Activated CD8-positive, alpha-beta memory T cell treated with anti-CD3 and anti-CD28 coated beads for 1 hour (primary cell): ENCODE measurements around the gene PDE6B.

ENCODE experiments used
- DNase-seq, 2 donors: peaks; one replicate each; pipeline ENCODE4 v3.0.0-alpha.2; 2020; ENCODE audit warnings: low read depth in 1 of 2; ENCODE audit errors: extremely low read depth in 1 of 2

PDE6B gene

GRCh38 chr4:622071-622995, 3.0 kb upstream of the PDE6B start:
- no peak for DNase-seq

- DNase-seq: no peak
Observed at GRCh38 chr4:622996-623913, 2.1 kb upstream of the PDE6B start.

DNA sequence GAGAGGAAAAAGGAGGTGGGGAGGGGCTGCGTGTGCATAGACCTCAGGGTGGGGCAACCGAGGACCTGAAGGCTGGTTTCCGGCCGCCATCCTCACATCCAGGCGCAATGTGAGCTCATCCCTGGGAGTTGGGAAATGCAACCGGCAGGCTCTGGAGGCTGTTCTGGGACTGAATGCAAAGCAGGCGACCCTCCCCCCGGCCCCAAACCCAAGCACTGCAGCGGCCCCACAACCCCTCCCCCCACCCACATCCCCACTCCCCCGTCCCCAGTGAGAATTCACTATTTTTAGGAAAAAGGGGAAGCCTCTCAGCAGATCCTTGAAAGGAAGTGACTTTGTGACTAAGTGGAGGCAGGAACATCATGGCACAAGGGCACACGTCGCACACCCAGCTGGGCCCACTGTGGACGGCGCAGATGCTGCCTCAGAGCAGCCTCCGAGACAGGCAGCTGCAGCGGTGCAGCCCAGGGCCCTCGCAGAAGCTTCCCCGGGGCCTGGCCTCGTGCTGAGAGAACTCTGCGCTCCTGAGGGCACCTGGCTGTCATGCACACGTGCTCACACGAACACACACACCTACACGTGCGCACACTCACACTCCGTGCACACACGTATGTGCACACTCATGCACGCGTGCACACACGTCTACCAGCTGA, 1.3 kb upstream of the PDE6B start:
- DNase-seq: no peak

GRCh38 chr4:625631-626161, 323 bp downstream of the PDE6B start:
- DNase-seq: no peak

GRCh38 chr4:626201-627091, 1.1 kb downstream of the PDE6B start:
- no peak for DNase-seq

- no peak for DNase-seq
Observed at GRCh38 chr4:627347-628125, 2.2 kb downstream of the PDE6B start.

GRCh38 chr4:628311-628741, 3.0 kb downstream of the PDE6B start:
- DNase-seq: no peak

GRCh38 chr4:628821-629635, 3.7 kb downstream of the PDE6B start:
- no peak for DNase-seq

DNA sequence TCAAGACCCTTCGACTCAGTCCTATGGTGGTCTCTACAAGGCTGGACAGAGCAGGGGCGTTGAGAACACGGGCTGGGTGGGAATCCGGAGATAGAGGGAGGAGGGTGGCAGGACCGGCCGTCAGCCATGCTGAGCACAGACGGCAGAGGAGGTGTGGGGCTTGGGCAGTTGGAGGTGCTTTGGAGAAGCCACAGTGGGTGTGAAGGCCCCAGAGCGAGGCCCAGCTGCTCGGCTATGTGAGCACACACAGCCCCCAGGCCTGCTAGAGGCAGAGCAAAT, 4.2 kb downstream of the PDE6B start:
- no peak for DNase-seq

GRCh38 chr4:629915-630641, 4.7 kb downstream of the PDE6B start:
- DNase-seq: no peak

GRCh38 chr4:630656-631055, 5.3 kb downstream of the PDE6B start:
- no peak for DNase-seq

DNA sequence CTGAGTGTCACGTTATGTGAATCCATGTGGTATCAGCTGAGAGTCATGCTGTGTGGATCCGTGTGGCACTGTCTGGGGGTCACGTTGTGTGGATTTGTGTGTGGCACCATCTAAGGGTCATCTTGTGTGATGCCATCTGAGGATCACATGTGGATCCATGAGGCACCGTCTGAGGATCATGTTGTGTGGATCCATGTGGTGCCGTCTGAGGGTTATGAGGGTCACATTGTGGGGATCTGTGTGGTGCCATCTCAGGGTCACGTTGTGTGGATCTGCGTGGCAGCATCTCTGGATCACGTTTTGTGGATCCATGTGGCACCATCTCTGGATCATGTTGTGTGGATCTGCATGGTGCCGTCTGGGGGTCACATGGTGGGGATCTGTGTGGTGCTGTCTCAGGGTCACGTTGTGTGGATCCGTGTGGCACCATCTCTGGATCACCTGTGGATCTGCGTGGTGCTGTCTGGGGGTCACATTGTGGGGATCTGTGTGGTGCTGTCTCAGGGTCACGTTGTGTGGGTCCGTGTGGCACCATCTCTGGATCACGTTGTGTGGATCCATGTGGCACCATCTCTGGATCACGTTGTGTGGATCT, 6.9 kb downstream of the PDE6B start:
- no peak for DNase-seq

GRCh38 chr4:632926-633325, 7.6 kb downstream of the PDE6B start:
- DNase-seq: no peak

- DNase-seq: no peak
Observed at GRCh38 chr4:633406-633805, 8.0 kb downstream of the PDE6B start.

DNA sequence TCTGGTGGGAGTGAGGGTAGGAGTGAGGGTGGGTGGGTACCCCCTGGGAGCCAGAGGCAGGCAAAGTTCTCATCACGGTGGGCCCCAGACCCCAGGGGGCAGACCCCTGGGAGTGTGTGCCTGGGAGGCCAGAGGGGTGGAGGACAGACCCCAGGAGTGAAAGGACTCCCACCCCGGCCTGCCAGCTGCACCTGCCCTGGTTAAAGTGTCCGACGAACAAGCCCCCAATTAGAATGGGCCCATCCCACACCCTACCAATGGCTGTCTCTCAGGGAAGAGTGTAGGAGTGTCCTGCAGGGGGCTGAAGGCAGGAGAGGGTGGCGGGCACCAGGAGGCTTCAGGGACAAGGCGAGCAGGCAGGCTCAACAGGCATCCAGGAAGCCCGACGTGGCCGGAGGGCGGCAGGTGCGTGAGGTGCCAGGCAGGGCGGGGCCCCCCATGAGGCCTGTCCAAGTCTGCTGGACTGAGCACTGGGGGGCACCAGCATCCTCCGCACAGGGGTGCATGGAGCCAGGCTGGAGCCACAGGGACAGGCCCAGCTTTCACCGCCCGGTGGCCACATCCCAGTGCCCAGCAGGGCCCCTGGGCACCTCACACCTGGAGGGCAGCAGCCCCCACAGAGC, 8.7 kb downstream of the PDE6B start:
- DNase-seq: no peak

DNA sequence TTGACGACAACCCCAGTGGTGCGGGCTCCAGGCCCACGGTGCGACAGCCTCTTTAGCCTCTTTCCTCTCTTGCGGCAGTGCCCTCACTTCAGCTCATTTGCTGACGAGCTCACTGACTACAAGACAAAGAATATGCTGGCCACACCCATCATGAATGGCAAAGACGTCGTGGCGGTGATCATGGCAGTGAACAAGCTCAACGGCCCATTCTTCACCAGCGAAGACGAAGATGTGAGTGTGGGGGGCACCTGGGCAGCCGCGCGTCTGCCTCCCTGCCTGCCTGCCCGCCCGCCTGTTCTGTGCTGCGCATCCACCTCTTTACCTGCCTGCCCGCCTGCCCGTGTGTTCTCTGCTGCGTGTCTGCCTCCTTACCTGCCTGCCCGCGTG, 9.2 kb downstream of the PDE6B start:
- no peak for DNase-seq
